GM19240 (cell line): ENCODE data around the gene RFX8.
"Not testable (repeated sequence)": the region's sequence is repeated elsewhere in the genome, so short reads cannot be mapped to it uniquely, and the experiment has no call there.

Experiments used
- DNase-seq: peaks from one replicate; pipeline ENCODE4 v3.0.0; 2011; ENCODE audit warnings: low spot score; ENCODE audit not compliant: insufficient read length

RFX8 gene

GRCh38 chr2:101474731-101475384 is at the start of gene RFX8:
Gene RFX8, minus strand, starts transcription at chr2:101475112. Its CDS starts 8,264 bp downstream, at chr2:101466848.
- DNase-seq, result no peak

- DNase-seq, result no peak
Observed at GRCh38 chr2:101521487-101521886, 46.6 kb upstream of the RFX8 start.

DNA sequence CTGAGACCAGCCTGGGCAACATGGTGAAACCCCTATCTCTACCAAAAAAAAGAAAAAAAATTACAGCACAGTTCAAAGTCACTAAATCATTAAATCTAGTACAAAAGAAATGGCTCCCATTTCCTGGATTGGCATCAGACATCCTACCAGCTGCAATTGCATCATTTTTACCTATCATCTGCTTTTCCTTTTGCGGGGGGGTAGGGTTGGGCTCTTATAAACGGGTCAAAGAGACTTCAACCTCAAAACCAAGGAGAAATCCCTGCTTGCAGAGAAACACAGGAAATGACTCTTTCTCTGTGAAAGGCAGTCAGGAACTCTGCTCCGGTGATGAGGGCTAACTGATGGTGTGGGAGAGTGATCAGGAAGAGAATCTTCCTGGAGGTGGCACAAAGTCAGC is 45.3 kb upstream of the RFX8 start:
- DNase-seq, result no peak

DNA sequence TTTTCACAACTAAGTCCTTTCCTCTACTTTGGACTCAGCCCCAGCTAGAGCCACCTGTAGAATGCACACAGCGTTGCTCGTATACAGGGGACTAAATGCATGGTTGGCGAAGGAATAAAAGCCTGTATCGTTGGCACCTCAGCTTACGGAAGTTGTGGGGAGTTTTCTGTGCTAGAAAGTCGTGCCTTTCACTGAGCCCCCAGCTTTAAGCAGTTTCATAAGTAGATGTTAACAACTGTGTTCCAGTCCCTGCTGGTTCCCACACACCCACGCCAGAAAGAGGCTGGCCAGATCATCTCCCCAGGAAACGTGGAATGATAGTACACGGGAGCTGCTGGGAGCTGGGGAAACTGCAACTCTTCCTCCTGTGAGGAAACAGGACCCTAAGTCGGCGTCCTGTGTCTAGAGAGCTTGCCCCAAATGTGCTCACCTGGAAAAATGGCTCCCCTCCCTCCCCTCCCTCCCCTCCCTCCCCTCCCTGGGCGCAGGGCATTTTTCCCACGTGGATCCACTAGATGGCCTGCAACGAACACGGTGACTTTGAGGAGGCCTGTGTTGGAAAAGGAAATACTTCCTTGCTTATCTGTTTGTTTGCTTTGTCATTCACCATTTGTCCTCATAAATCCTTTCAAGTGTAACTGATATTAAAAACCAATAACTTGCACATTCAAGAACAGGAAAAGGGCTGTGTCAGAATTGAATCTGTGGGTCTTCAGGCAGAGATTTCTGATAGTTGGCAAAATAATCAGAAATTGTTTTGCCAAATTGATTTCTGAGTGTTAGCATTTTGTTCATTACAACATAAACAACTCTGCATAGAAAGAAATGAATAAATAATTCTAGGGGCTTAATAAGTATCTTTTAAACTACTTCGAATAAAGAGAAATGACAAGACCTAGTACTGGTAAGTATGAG is 43.9 kb upstream of the RFX8 start:
- no peak for DNase-seq

GRCh38 chr2:101517758-101518271 is 42.9 kb upstream of the RFX8 start:
- no peak for DNase-seq

GRCh38 chr2:101516823-101517690 is 42.1 kb upstream of the RFX8 start:
- no peak for DNase-seq

- no peak for DNase-seq
Observed at GRCh38 chr2:101516349-101516748, 41.4 kb upstream of the RFX8 start.

DNA sequence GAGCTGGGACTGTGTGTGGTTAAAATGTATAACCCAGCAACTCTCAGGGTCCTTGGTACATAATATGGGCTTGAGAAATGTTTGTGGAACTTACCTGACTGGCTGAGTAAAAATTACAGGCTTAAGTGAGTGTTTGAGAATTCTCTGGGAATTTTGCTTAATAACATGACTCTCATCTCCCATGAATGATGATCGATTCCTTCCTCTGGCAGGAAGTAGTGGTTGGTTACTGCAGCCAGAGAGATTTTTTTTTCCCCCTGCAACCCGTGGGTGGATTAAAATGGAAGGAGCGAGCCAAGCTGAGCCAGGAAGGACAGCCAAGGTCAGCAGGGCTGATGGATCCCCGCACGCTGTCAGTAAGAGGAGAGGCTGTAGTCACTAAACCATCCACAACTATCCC is 40.6 kb upstream of the RFX8 start:
- DNase-seq, result no peak

- no peak for DNase-seq
Observed at GRCh38 chr2:101512993-101513392, 38.1 kb upstream of the RFX8 start.

DNA sequence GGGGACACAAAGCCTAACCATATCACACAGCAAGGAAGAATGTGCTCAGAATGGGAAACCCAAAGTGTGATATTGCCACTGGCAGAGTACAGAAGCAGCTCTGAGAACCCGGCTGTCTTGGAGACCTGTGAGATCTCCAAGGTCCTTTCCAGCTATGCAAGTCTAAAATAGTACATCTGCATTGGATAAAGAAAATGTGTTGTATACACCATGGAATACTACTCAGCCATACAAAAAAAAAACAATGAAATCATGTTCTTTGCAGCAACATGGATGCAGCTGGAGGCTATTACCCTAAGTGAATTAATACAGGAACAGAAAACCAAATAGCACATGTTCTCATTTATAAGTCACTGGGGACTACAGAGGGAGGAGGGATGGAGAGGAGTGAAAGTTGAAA is 36.5 kb upstream of the RFX8 start:
- no peak for DNase-seq

- DNase-seq, result no peak
Observed at GRCh38 chr2:101509499-101510284, 34.8 kb upstream of the RFX8 start.

- no peak for DNase-seq
Observed at GRCh38 chr2:101508636-101509035, 33.7 kb upstream of the RFX8 start.

GRCh38 chr2:101505276-101505675 is 30.4 kb upstream of the RFX8 start:
- not testable (repeated sequence) for DNase-seq

- DNase-seq, result not testable (repeated sequence)
Observed at GRCh38 chr2:101504744-101505143, 29.8 kb upstream of the RFX8 start.

DNA sequence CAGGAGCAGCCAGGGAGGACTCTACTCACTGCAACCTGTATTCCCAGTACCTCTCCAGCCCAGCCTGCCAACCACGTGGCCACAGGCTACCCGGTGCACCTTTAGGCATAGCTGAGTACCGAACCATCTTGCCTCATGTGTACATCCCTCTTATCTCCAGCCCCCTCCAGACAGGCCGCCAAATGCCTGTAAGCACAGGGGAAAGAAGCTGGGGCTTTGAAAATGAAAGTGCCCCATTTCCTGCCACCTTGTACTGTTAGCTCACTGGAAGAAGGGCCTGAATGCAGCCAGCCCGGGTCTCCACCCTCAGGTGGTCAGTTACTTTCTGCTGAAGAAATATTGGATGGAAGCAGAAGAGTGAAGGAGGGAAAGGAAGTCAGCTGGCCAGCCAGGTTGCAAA is 27.2 kb upstream of the RFX8 start:
- no peak for DNase-seq

GRCh38 chr2:101501443-101501842 is 26.5 kb upstream of the RFX8 start:
- DNase-seq, result no peak

- DNase-seq, result no peak
Observed at GRCh38 chr2:101500860-101501259, 25.9 kb upstream of the RFX8 start.

DNA sequence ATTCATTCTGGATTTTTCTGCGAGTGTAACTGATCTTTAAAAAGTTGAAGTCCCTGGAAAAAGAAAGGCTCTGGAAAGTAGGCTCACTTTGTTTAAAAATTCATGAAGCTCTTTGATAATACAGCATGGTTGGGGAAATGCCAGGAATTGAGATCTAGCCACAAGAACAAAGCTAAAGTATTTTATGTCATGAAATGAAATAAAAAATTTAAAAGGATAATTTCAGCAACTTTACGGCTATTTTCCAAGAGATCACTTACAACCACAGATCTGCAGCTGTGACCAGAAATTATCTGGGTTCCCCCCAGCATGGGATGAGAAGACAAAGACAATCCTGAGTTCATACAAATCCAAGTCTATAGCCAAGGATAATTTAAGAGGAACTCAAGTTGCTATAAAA is 25.3 kb upstream of the RFX8 start:
- no peak for DNase-seq

GRCh38 chr2:101496279-101496678 is 21.4 kb upstream of the RFX8 start:
- DNase-seq, result no peak

DNA sequence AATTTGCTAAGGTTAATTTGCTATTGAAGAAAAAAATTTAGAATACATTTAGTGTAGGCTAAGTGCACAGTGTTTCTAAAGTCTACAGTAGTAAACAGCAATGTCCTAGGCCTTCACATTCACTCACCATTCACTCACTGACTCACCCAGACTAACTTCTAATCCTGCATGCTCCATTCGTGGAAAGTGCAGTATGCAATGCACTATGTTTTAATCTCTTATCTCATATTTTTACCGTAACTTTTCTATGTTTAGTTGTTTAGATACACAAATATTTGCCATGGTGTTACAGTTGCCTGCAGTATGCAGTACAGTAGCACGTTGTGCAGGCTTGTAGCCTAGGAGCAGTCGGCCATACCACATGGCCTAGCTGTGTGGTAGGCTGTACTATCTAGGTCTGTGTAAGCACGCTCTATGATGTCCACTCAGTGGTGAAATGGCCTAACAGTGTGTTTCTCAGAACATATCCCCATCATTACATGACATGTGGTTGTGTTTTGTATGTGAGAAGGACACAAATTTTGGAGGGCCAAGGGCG is 18.1 kb upstream of the RFX8 start:
- DNase-seq, result no peak
